HG03521 (cell line): Measurements from ENCODE around the gene U2AF1L4.

Source experiments
- ATAC-seq: cut with Tn5 transposase; IDR thresholded peaks from one replicate; pipeline ENCODE4 v1.9.1; 2021; ENCODE audit warnings: mild to moderate bottlenecking, moderate library complexity; ENCODE audit not compliant: unreplicated experiment

Gene U2AF1L4

GRCh38 chr19:35742121-35742724, 3.0 kb downstream of the U2AF1L4 start, which contains the start of gene IGFLR1:
TSS of gene IGFLR1 (minus strand) at chr19:35742452. CDS start at chr19:35741180, 1,272 bp downstream.
- ATAC-seq: no peak

GRCh38 chr19:35741203-35741515, 4.1 kb downstream of the U2AF1L4 start:
- no peak for ATAC-seq

GRCh38 chr19:35740423-35741202, 4.6 kb downstream of the U2AF1L4 start:
- peak; percentile 46 for ATAC-seq

- ATAC-seq: peak; percentile 5
Measured at GRCh38 chr19:35740108-35740422, 5.2 kb downstream of the U2AF1L4 start.

GRCh38 chr19:35739275-35740107, 5.7 kb downstream of the U2AF1L4 start:
- no peak for ATAC-seq

GRCh38 chr19:35738887-35739229, 6.4 kb downstream of the U2AF1L4 start:
- ATAC-seq: no peak

GRCh38 chr19:35738021-35738886, 7.0 kb downstream of the U2AF1L4 start:
- ATAC-seq: no peak

GRCh38 chr19:35736913-35737886, 8.0 kb downstream of the U2AF1L4 start:
- ATAC-seq: no peak

- ATAC-seq: no peak
Measured at GRCh38 chr19:35734889-35735288, 10.3 kb downstream of the U2AF1L4 start.

GRCh38 chr19:35734273-35734672, 10.9 kb downstream of the U2AF1L4 start:
- no peak for ATAC-seq

- no peak for ATAC-seq
Measured at GRCh38 chr19:35733180-35734125, 11.8 kb downstream of the U2AF1L4 start.

GRCh38 chr19:35732540-35733179, 12.6 kb downstream of the U2AF1L4 start:
- no peak for ATAC-seq

GRCh38 chr19:35731779-35732405, 13.3 kb downstream of the U2AF1L4 start:
- ATAC-seq: no peak

GRCh38 chr19:35731353-35731752, 13.9 kb downstream of the U2AF1L4 start:
- ATAC-seq: no peak

- ATAC-seq: no peak
Measured at GRCh38 chr19:35730326-35730725, 14.9 kb downstream of the U2AF1L4 start.

- no peak for ATAC-seq
Measured at GRCh38 chr19:35729763-35730162, 15.5 kb downstream of the U2AF1L4 start.

GRCh38 chr19:35729021-35729420, 16.2 kb downstream of the U2AF1L4 start:
- ATAC-seq: no peak
